ENCODE data around the gene CR2.

GRCh38 chr1:207494171-207494570 is 40.0 kb downstream of the CR2 start:
- no peak for TF ChIP-seq EZH2 (IDR thresholded peaks at IDR 0.05; ENCODE audit: insufficient read depth, poor library complexity, severe bottlenecking)
- no peak for TF ChIP-seq EZH2phosphoT487 (IDR thresholded peaks at IDR 0.05; ENCODE audit: insufficient read depth, low read depth)

Measured in GM23248 (cell line).